Upper lobe of left lung (tissue), 4 donors: ENCODE results near the gene FXYD6.

Experiments
- EP300 ChIP-seq, 4 donors: sonication (generic); formaldehyde crosslinking; IDR thresholded peaks; one replicate each; pipeline ENCODE4 v1.5.1; 2017; ENCODE audit warnings: antibody characterized with exemption in 4 of 4, control low read depth in 2 of 4
- POLR2A ChIP-seq, 4 donors: fragments of 450-650 bp; IDR thresholded peaks; one replicate each; pipeline ENCODE4 v1.5.1; 2016 to 2017; ENCODE audit warnings: antibody characterized with exemption in 4 of 4, mild to moderate bottlenecking in 2 of 4
- POLR2AphosphoS5 ChIP-seq, 2 donors: sonication (generic); formaldehyde crosslinking; IDR thresholded peaks; one replicate each; pipeline ENCODE4 v1.5.1; 2017; ENCODE audit warnings: antibody characterized with exemption in 2 of 2
- TF ChIP-seq, protein P1 (sequence below), 6 experiments: fragments of 450-650 bp in 4 of 6; fragments of 200-600 bp in 2 of 6; sonication (generic) in 2 of 6; IDR thresholded peaks; one replicate each; pipeline ENCODE4 v1.5.1; 2016 to 2019; ENCODE audit warnings: antibody characterized with exemption in 6 of 6

DNA sequence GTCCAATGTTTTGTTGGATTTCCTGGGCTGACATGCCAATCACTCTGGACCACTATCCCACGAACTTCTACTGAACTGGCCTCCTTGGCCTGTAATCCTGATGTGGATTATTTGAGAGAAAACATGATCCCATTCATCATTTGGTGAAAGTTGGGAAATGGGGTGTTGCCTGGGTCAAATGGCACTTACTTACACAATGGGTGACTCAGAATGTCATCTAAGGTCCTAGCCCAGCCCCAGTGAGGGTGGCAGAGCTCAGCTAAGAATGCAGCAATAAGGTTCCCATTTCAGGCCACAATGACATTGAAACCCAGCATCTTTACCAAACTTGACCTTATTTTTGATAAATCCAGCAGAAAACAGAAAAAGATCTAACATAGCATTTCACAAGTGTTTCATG lies 71.4 kb downstream of the FXYD6 start:
- TF ChIP-seq POLR2A (IDR thresholded peaks at IDR 0.05) (no peak), POLR2AphosphoS5 (IDR thresholded peaks at IDR 0.05) (no peak), EP300 (IDR thresholded peaks at IDR 0.05) (no peak)
- TF ChIP-seq, protein P1, sequence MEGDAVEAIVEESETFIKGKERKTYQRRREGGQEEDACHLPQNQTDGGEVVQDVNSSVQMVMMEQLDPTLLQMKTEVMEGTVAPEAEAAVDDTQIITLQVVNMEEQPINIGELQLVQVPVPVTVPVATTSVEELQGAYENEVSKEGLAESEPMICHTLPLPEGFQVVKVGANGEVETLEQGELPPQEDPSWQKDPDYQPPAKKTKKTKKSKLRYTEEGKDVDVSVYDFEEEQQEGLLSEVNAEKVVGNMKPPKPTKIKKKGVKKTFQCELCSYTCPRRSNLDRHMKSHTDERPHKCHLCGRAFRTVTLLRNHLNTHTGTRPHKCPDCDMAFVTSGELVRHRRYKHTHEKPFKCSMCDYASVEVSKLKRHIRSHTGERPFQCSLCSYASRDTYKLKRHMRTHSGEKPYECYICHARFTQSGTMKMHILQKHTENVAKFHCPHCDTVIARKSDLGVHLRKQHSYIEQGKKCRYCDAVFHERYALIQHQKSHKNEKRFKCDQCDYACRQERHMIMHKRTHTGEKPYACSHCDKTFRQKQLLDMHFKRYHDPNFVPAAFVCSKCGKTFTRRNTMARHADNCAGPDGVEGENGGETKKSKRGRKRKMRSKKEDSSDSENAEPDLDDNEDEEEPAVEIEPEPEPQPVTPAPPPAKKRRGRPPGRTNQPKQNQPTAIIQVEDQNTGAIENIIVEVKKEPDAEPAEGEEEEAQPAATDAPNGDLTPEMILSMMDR (IDR thresholded peaks at IDR 0.05), result no peak
